ENCODE measurements around the gene MFSD6L.

DNA sequence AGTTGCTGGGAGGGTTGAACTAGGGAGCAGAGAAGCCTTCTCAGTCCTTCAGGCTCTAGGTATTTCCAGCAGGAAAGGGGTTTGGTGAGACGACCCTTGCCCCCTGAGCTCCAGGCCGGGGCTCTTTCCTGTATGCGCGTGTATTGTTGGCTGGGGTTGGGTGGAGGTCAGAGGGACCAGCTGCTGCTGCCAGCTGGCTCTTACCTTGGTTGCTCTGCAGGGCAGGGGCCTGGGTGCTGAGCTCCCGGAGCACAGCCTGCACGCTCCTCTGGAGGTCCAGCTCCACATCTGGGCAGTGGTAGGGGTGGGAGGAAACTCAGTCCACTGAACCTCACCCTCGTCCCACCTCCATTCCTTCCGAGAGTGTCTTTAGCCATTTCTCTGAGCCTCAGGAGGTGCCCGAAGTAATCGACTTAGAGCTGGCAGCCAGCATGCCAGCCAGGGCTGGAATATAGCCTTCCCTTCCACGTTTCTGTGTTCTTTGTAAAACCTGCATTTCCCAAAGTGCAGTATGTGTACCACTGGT lies 40.3 kb upstream of the MFSD6L start:
- no peak for TF ChIP-seq POLR2A (IDR thresholded peaks at IDR 0.05)
- TF ChIP-seq, protein P1, sequence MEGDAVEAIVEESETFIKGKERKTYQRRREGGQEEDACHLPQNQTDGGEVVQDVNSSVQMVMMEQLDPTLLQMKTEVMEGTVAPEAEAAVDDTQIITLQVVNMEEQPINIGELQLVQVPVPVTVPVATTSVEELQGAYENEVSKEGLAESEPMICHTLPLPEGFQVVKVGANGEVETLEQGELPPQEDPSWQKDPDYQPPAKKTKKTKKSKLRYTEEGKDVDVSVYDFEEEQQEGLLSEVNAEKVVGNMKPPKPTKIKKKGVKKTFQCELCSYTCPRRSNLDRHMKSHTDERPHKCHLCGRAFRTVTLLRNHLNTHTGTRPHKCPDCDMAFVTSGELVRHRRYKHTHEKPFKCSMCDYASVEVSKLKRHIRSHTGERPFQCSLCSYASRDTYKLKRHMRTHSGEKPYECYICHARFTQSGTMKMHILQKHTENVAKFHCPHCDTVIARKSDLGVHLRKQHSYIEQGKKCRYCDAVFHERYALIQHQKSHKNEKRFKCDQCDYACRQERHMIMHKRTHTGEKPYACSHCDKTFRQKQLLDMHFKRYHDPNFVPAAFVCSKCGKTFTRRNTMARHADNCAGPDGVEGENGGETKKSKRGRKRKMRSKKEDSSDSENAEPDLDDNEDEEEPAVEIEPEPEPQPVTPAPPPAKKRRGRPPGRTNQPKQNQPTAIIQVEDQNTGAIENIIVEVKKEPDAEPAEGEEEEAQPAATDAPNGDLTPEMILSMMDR (IDR thresholded peaks at IDR 0.05) = no peak
